HepG2 (cell line): Measurements from ENCODE around the gene TEF. TPM values are rescaled to one million over a fixed set of nuclear protein-coding genes. Genes with fewer than 3 reads are reported as not detected.

Experiments
- ARHGAP35 ChIP-seq: sonication (generic); formaldehyde crosslinking; IDR thresholded peaks from 2 replicates; pipeline ENCODE4 v1.9.0; 2022; ENCODE audit warnings: mild to moderate bottlenecking, inconsistent platforms, moderate library complexity, missing genetic modification reagents, borderline replicate concordance
- BORCS8-MEF2B ChIP-seq: sonication (generic); formaldehyde crosslinking; IDR thresholded peaks from 2 replicates; pipeline ENCODE4 v1.8.0; 2022; ENCODE audit warnings: mild to moderate bottlenecking, missing genetic modification reagents
- CCDC6 ChIP-seq: sonication (generic); formaldehyde crosslinking; IDR thresholded peaks from 2 replicates; pipeline ENCODE4 v1.8.1; 2022; ENCODE audit warnings: mild to moderate bottlenecking, missing genetic modification reagents, moderate library complexity
- FOSL2 ChIP-seq: sonication (generic); formaldehyde crosslinking; IDR thresholded peaks from 2 replicates; pipeline ENCODE4 v1.4.0; 2020; ENCODE audit warnings: missing genetic modification reagents
- KAT8 ChIP-seq: IDR thresholded peaks from 2 replicates; pipeline ENCODE4 v1.6.1; 2016; ENCODE audit warnings: missing genetic modification reagents, missing compliant biosample characterization
- KLF6 ChIP-seq: IDR thresholded peaks from 2 replicates; pipeline ENCODE4 v1.8.0; 2016; ENCODE audit warnings: missing biosample characterization, missing genetic modification reagents
- MED13 ChIP-seq: sonication (generic); formaldehyde crosslinking; IDR thresholded peaks from 2 replicates; pipeline ENCODE4 v1.5.0; 2020; ENCODE audit warnings: missing genetic modification reagents
- NCOR1 ChIP-seq: fragments of 200-600 bp; sonication (generic); IDR thresholded peaks from 2 replicates; pipeline ENCODE4 v1.7.0; 2017; ENCODE audit warnings: antibody characterized with exemption, low read length, borderline replicate concordance
- NR1H2 ChIP-seq: sonication (generic); formaldehyde crosslinking; IDR thresholded peaks from 2 replicates; pipeline ENCODE4 v1.8.1; 2022; ENCODE audit warnings: low read depth, missing genetic modification reagents, borderline replicate concordance
- NR2F2 ChIP-seq: IDR thresholded peaks from 2 replicates; pipeline ENCODE4 v1.6.1; 2012; ENCODE audit warnings: low read depth, inconsistent platforms, borderline replicate concordance
- PITX1 ChIP-seq: sonication (generic); formaldehyde crosslinking; IDR thresholded peaks from 2 replicates; pipeline ENCODE4 v1.5.1; 2020; ENCODE audit warnings: mild to moderate bottlenecking, missing genetic modification reagents
- RFXAP ChIP-seq: sonication (generic); formaldehyde crosslinking; IDR thresholded peaks from 2 replicates; pipeline ENCODE4 v1.4.0; 2020; ENCODE audit warnings: missing genetic modification reagents, borderline replicate concordance
- THAP11 ChIP-seq: IDR thresholded peaks from 2 replicates; pipeline ENCODE4 v1.6.1; 2016; ENCODE audit warnings: missing biosample characterization, missing genetic modification reagents
- ZBTB3 ChIP-seq: sonication (generic); formaldehyde crosslinking; IDR thresholded peaks from 2 replicates; pipeline ENCODE4 v1.4.0; 2020; ENCODE audit warnings: low read depth, mild to moderate bottlenecking, moderate library complexity, missing genetic modification reagents, borderline replicate concordance
- ZBTB38 ChIP-seq: sonication (generic); formaldehyde crosslinking; IDR thresholded peaks from 2 replicates; pipeline ENCODE4 v1.5.1; 2020; ENCODE audit warnings: mild to moderate bottlenecking, missing genetic modification reagents
- ZKSCAN1 ChIP-seq: fragments of 150-350 bp; IDR thresholded peaks from 2 replicates; pipeline ENCODE4 v1.6.1; 2014; ENCODE audit warnings: low read length
- ZNF615 ChIP-seq: sonication (generic); formaldehyde crosslinking; IDR thresholded peaks from 2 replicates; pipeline ENCODE4 v1.5.0; 2020; ENCODE audit warnings: mild to moderate bottlenecking, missing genetic modification reagents, borderline replicate concordance
- ZNF720 ChIP-seq: sonication (generic); formaldehyde crosslinking; IDR thresholded peaks from 2 replicates; pipeline ENCODE4 v1.4.0; 2020; ENCODE audit warnings: missing genetic modification reagents
- polyA plus RNA-seq, 8 experiments: library from polyadenylated mRNA; depleted of rRNA in 3 of 8; stranded (reverse) in 7 of 8; unstranded in 1 of 8; fragments of >200 nt; fragmentation: Illumina TruSeq in 4 of 8; extraction: Trizol in 4 of 8; gene quantifications; 2 replicates each; pipeline versions ENCODE4 v1.2.1 to v1.2.3, GENCODE V29; 2011 to 2016; ENCODE audit warnings: low read depth in 4 of 8, missing spikeins in 1 of 8, mixed read lengths in 1 of 8; ENCODE audit not compliant: insufficient read depth in 1 of 8
- total RNA-seq, 5 experiments: library from RNA; depleted of rRNA; stranded (reverse); fragments of >200 nt; fragmentation: Illumina TruSeq; extraction: Trizol; gene quantifications; 2 replicates each; pipeline ENCODE4 v1.2.3, GENCODE V29; 2016; ENCODE audit warnings: low read depth in 1 of 5
- TF ChIP-seq, protein P1 (sequence below): IDR thresholded peaks from 2 replicates; pipeline ENCODE4 v1.6.1; 2016
- TF ChIP-seq, protein P2 (sequence below): sonication (generic); formaldehyde crosslinking; IDR thresholded peaks from 2 replicates; pipeline ENCODE4 v1.4.0; 2020; ENCODE audit warnings: missing genetic modification reagents
- TF ChIP-seq, protein P3 (sequence below): sonication (generic); formaldehyde crosslinking; IDR thresholded peaks from 2 replicates; pipeline ENCODE4 v1.8.1; 2023; ENCODE audit warnings: missing genetic modification reagents, inconsistent platforms, borderline replicate concordance
- TF ChIP-seq, protein P4 (sequence below): sonication (generic); formaldehyde crosslinking; conservative IDR thresholded peaks from 2 replicates; pipeline ENCODE4 v1.8.0; 2022; ENCODE audit warnings: low read depth, missing genetic modification reagents
- TF ChIP-seq, protein P5 (sequence below): sonication (generic); formaldehyde crosslinking; IDR thresholded peaks from 2 replicates; pipeline ENCODE4 v1.4.0; 2020; ENCODE audit warnings: missing genetic modification reagents

TEF gene
- total and polyA plus RNA-seq, 2 of the 13 experiments (the other 11 are each of a cell fraction or from before 2014, with no cell fraction given) = 7.6 to 11.2 TPM

DNA sequence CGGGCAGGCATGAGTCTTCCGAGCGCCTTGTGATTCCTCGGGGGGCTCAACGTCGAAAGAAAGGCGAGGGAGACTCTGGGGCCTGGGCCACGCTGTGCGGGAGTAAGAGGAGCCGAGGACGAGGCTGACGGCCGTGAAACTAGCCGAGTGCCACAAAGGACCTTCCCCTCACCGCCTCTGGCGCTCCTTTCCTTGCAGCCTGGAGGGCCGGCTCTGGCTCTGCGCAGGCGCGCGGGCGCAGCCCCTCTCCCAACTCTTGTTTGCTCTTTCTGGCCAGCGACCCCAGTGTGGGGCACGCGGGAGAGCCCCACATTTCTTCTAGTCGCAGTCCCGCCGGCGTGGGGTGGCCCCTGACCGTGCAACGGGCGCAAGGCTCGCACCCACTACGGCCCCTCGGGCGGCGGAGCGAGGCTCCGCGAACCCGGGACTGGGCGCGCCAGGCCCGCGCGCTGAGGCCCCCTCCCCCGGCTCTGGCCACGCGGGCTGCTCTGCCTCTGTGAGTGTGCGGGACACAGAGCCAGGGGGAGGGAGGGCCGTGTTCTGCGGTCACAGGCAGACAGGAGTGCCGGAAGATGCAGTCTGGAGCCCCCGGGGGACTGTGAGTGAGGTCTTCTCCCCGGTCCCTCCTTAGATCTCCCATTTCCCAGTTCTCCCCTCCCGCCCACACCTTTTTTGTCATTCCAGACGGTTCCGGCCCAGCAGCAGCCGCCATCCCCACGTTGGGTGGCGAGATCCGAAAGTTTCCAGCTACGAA is 65.9 kb downstream of the TEF start (continued):
- TF ChIP-seq, protein P1, sequence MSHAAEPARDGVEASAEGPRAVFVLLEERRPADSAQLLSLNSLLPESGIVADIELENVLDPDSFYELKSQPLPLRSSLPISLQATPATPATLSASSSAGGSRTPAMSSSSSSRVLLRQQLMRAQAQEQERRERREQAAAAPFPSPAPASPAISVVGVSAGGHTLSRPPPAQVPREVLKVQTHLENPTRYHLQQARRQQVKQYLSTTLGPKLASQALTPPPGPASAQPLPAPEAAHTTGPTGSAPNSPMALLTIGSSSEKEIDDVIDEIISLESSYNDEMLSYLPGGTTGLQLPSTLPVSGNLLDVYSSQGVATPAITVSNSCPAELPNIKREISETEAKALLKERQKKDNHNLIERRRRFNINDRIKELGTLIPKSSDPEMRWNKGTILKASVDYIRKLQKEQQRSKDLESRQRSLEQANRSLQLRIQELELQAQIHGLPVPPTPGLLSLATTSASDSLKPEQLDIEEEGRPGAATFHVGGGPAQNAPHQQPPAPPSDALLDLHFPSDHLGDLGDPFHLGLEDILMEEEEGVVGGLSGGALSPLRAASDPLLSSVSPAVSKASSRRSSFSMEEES (CRISPR knock-in tag) = no peak
- TF ChIP-seq ARHGAP35 (CRISPR knock-in tag) = no peak
- TF ChIP-seq KLF6 (CRISPR knock-in tag) = no peak
- TF ChIP-seq RFXAP (CRISPR knock-in tag) = no peak
- TF ChIP-seq ZNF720 (CRISPR knock-in tag) = no peak
- no peak for TF ChIP-seq BORCS8-MEF2B (CRISPR knock-in tag)
- no peak for TF ChIP-seq KAT8
- 0 out of 2 replicates have a peak, but pooled peaks have one; percentile 82 for TF ChIP-seq CCDC6 (CRISPR knock-in tag)
- no peak for TF ChIP-seq ZBTB3 (CRISPR knock-in tag)
- no peak for TF ChIP-seq MED13 (CRISPR knock-in tag)
- TF ChIP-seq, protein P2, sequence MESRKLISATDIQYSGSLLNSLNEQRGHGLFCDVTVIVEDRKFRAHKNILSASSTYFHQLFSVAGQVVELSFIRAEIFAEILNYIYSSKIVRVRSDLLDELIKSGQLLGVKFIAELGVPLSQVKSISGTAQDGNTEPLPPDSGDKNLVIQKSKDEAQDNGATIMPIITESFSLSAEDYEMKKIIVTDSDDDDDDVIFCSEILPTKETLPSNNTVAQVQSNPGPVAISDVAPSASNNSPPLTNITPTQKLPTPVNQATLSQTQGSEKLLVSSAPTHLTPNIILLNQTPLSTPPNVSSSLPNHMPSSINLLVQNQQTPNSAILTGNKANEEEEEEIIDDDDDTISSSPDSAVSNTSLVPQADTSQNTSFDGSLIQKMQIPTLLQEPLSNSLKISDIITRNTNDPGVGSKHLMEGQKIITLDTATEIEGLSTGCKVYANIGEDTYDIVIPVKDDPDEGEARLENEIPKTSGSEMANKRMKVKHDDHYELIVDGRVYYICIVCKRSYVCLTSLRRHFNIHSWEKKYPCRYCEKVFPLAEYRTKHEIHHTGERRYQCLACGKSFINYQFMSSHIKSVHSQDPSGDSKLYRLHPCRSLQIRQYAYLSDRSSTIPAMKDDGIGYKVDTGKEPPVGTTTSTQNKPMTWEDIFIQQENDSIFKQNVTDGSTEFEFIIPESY = no peak
- TF ChIP-seq ZNF615 (CRISPR knock-in tag) = no peak
- TF ChIP-seq ZBTB38 (CRISPR knock-in tag) = no peak
- peak; percentile 52; the same call in 1 of the 2 replicates for TF ChIP-seq NCOR1
- no peak for TF ChIP-seq THAP11
- no peak; the same call in 1 of the 2 replicates for TF ChIP-seq NR2F2
- TF ChIP-seq, protein P3, sequence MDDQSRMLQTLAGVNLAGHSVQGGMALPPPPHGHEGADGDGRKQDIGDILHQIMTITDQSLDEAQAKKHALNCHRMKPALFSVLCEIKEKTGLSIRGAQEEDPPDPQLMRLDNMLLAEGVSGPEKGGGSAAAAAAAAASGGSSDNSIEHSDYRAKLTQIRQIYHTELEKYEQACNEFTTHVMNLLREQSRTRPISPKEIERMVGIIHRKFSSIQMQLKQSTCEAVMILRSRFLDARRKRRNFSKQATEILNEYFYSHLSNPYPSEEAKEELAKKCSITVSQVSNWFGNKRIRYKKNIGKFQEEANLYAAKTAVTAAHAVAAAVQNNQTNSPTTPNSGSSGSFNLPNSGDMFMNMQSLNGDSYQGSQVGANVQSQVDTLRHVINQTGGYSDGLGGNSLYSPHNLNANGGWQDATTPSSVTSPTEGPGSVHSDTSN (CRISPR knock-in tag) = no peak
- TF ChIP-seq ZKSCAN1 = no peak
- no peak for TF ChIP-seq FOSL2 (CRISPR knock-in tag)
- TF ChIP-seq, protein P4, sequence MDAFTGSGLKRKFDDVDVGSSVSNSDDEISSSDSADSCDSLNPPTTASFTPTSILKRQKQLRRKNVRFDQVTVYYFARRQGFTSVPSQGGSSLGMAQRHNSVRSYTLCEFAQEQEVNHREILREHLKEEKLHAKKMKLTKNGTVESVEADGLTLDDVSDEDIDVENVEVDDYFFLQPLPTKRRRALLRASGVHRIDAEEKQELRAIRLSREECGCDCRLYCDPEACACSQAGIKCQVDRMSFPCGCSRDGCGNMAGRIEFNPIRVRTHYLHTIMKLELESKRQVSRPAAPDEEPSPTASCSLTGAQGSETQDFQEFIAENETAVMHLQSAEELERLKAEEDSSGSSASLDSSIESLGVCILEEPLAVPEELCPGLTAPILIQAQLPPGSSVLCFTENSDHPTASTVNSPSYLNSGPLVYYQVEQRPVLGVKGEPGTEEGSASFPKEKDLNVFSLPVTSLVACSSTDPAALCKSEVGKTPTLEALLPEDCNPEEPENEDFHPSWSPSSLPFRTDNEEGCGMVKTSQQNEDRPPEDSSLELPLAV = no peak
- TF ChIP-seq NR1H2 (CRISPR knock-in tag) = no peak; the same call in none of the 2 replicates
- no peak for TF ChIP-seq PITX1 (CRISPR knock-in tag)
- TF ChIP-seq, protein P5, sequence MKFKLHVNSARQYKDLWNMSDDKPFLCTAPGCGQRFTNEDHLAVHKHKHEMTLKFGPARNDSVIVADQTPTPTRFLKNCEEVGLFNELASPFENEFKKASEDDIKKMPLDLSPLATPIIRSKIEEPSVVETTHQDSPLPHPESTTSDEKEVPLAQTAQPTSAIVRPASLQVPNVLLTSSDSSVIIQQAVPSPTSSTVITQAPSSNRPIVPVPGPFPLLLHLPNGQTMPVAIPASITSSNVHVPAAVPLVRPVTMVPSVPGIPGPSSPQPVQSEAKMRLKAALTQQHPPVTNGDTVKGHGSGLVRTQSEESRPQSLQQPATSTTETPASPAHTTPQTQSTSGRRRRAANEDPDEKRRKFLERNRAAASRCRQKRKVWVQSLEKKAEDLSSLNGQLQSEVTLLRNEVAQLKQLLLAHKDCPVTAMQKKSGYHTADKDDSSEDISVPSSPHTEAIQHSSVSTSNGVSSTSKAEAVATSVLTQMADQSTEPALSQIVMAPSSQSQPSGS (CRISPR knock-in tag) = no peak
